HepG2 (cell line): ENCODE data around the gene CNPPD1. TPM values are rescaled to one million over a fixed set of nuclear protein-coding genes. Genes with fewer than 3 reads are reported as not detected.
A peak's percentile ranks its signal among the peaks of the same experiment; 100 is the strongest.

Experiments used
- ATF7 ChIP-seq, 2 experiments: fragments of 450-650 bp in 1 of 2; sonication (generic) in 1 of 2; formaldehyde crosslinking in 1 of 2; IDR thresholded peaks; 2 replicates each; pipeline versions ENCODE4 v1.4.0 to v1.6.1; 2016 to 2020; ENCODE audit warnings: antibody characterized with exemption in 1 of 2, mild to moderate bottlenecking in 1 of 2, missing genetic modification reagents in 1 of 2
- EHMT2 ChIP-seq: fragments of 200-600 bp; sonication (generic); IDR thresholded peaks from 2 replicates; pipeline ENCODE4 v1.7.0; 2017; ENCODE audit warnings: antibody characterized with exemption, low read depth, low read length, borderline replicate concordance
- GTF3A ChIP-seq: sonication (generic); formaldehyde crosslinking; conservative IDR thresholded peaks from 2 replicates; pipeline ENCODE4 v1.4.0; 2020; ENCODE audit warnings: mild to moderate bottlenecking, missing genetic modification reagents
- HHEX ChIP-seq: IDR thresholded peaks from 2 replicates; pipeline ENCODE4 v1.6.1; 2016; ENCODE audit warnings: control low read depth
- IRX3 ChIP-seq: sonication (generic); formaldehyde crosslinking; IDR thresholded peaks from 2 replicates; pipeline ENCODE4 v1.8.1; 2023; ENCODE audit warnings: mild to moderate bottlenecking, low read depth, missing genetic modification reagents, borderline replicate concordance
- KDM6A ChIP-seq: IDR thresholded peaks from 2 replicates; pipeline ENCODE4 v1.6.1; 2016; ENCODE audit warnings: low read depth
- KIAA2018 ChIP-seq: sonication (generic); formaldehyde crosslinking; IDR thresholded peaks from 2 replicates; pipeline ENCODE4 v1.5.0; 2020; ENCODE audit warnings: mild to moderate bottlenecking, missing genetic modification reagents, borderline replicate concordance
- NR0B2 ChIP-seq: sonication (generic); formaldehyde crosslinking; IDR thresholded peaks from 2 replicates; pipeline ENCODE4 v1.4.0; 2020; ENCODE audit warnings: mild to moderate bottlenecking, missing genetic modification reagents
- POGZ ChIP-seq: sonication (generic); formaldehyde crosslinking; IDR thresholded peaks from 2 replicates; pipeline ENCODE4 v1.4.0; 2020; ENCODE audit warnings: mild to moderate bottlenecking, missing genetic modification reagents
- TCF12 ChIP-seq, 2 experiments: fragments of 450-650 bp in 1 of 2; sonication (generic) in 1 of 2; formaldehyde crosslinking in 1 of 2; IDR thresholded peaks; 2 replicates each; pipeline versions ENCODE4 v1.6.1 to v1.8.0; 2017 to 2022; ENCODE audit warnings: antibody characterized with exemption in 1 of 2, mild to moderate bottlenecking in 1 of 2, missing genetic modification reagents in 1 of 2, moderate library complexity in 1 of 2
- ZBTB21 ChIP-seq: sonication (generic); formaldehyde crosslinking; IDR thresholded peaks from 2 replicates; pipeline ENCODE4 v1.4.0; 2020; ENCODE audit warnings: missing genetic modification reagents
- ZNF430 ChIP-seq: sonication (generic); formaldehyde crosslinking; IDR thresholded peaks from 2 replicates; pipeline ENCODE4 v1.9.0; 2021; ENCODE audit warnings: mild to moderate bottlenecking, missing genetic modification reagents
- ZNF446 ChIP-seq: sonication (generic); formaldehyde crosslinking; IDR thresholded peaks from 2 replicates; pipeline ENCODE4 v1.5.0; 2020; ENCODE audit warnings: mild to moderate bottlenecking, missing genetic modification reagents
- ZUFSP ChIP-seq: sonication (generic); formaldehyde crosslinking; IDR thresholded peaks from 2 replicates; pipeline ENCODE4 v1.9.0; 2021; ENCODE audit warnings: missing genetic modification reagents, mild to moderate bottlenecking, borderline replicate concordance
- polyA plus RNA-seq, 8 experiments: library from polyadenylated mRNA; depleted of rRNA in 3 of 8; stranded (reverse) in 7 of 8; unstranded in 1 of 8; fragments of >200 nt; fragmentation: Illumina TruSeq in 4 of 8; extraction: Trizol in 4 of 8; gene quantifications; 2 replicates each; pipeline versions ENCODE4 v1.2.1 to v1.2.3, GENCODE V29; 2011 to 2016; ENCODE audit warnings: low read depth in 4 of 8, missing spikeins in 1 of 8, mixed read lengths in 1 of 8; ENCODE audit not compliant: insufficient read depth in 1 of 8
- total RNA-seq, 5 experiments: library from RNA; depleted of rRNA; stranded (reverse); fragments of >200 nt; fragmentation: Illumina TruSeq; extraction: Trizol; gene quantifications; 2 replicates each; pipeline ENCODE4 v1.2.3, GENCODE V29; 2016; ENCODE audit warnings: low read depth in 1 of 5
- TF ChIP-seq, protein P1 (sequence below): sonication (generic); formaldehyde crosslinking; IDR thresholded peaks from 2 replicates; pipeline ENCODE4 v1.4.0; 2020; ENCODE audit warnings: mild to moderate bottlenecking, low read depth, missing genetic modification reagents

The CNPPD1 gene
- total and polyA plus RNA-seq, 2 of the 13 experiments (the other 11 are each of a cell fraction or from before 2014, with no cell fraction given) = 35.5 to 49.4 TPM

- TF ChIP-seq EHMT2 (no peak), ZBTB21 (CRISPR knock-in tag) (peak; percentile 36; the same call in 1 of the 2 replicates), GTF3A (CRISPR knock-in tag) (no peak; the same call in 1 of the 2 replicates), ZUFSP (CRISPR knock-in tag) (no peak), NR0B2 (peak; percentile 14; the same call in 1 of the 2 replicates), HHEX (CRISPR knock-in tag) (no peak), KDM6A (CRISPR knock-in tag) (no peak), ZNF430 (CRISPR knock-in tag) (peak; percentile 74), IRX3 (CRISPR knock-in tag) (peak; percentile 96), KIAA2018 (CRISPR knock-in tag) (no peak), ZNF446 (CRISPR knock-in tag) (peak; percentile 78), POGZ (CRISPR knock-in tag) (peak; percentile 64), TCF12 (IDR thresholded peaks at IDR 0.05) (no peak), TCF12 (CRISPR knock-in tag; IDR thresholded peaks at IDR 0.05) (peak; percentile 72), ATF7 (IDR thresholded peaks at IDR 0.05) (no peak), ATF7 (CRISPR knock-in tag; IDR thresholded peaks at IDR 0.05) (no peak)
- TF ChIP-seq, protein P1, sequence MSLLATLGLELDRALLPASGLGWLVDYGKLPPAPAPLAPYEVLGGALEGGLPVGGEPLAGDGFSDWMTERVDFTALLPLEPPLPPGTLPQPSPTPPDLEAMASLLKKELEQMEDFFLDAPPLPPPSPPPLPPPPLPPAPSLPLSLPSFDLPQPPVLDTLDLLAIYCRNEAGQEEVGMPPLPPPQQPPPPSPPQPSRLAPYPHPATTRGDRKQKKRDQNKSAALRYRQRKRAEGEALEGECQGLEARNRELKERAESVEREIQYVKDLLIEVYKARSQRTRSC (CRISPR knock-in tag) = peak; percentile 48; the same call in 1 of the 2 replicates
These were observed 16.3 kb downstream of the CNPPD1 start, which contains the start of gene NHEJ1 (continued) for GRCh38 chr2:219160186-219161017.
